Ammon's horn (tissue), 1 donor: ENCODE results near the gene CPED1.
A peak's percentile ranks its signal among the peaks of the same experiment; 100 is the strongest.
"Not testable (repeated sequence)": the region's sequence is repeated elsewhere in the genome, so short reads cannot be mapped to it uniquely, and the experiment has no call there.

Source experiments
- DNase-seq: peaks from one replicate; pipeline ENCODE4 v3.0.0-alpha.2; 2016; ENCODE audit warnings: low spot score

The CPED1 gene

GRCh38 chr7:120996988-120997345, 8.5 kb downstream of the CPED1 start:
- DNase-seq: no peak

- DNase-seq: peak; percentile 67
Observed at GRCh38 chr7:120997882-120998474, 9.5 kb downstream of the CPED1 start.

- DNase-seq: no peak
Observed at GRCh38 chr7:120998520-120998919, 10.0 kb downstream of the CPED1 start.

- DNase-seq: no peak
Observed at GRCh38 chr7:120998996-120999565, 10.6 kb downstream of the CPED1 start.

GRCh38 chr7:121000081-121000983, 11.8 kb downstream of the CPED1 start:
- no peak for DNase-seq

- no peak for DNase-seq
Observed at GRCh38 chr7:121001234-121001906, 12.9 kb downstream of the CPED1 start.

GRCh38 chr7:121002048-121002756, 13.7 kb downstream of the CPED1 start:
- no peak for DNase-seq

GRCh38 chr7:121002757-121003200, 14.3 kb downstream of the CPED1 start:
- no peak for DNase-seq

- DNase-seq: no peak
Observed at GRCh38 chr7:121003986-121004685, 15.6 kb downstream of the CPED1 start.

- DNase-seq: not testable (repeated sequence)
Observed at GRCh38 chr7:121005058-121005457, 16.5 kb downstream of the CPED1 start.

GRCh38 chr7:121005996-121006584, 17.6 kb downstream of the CPED1 start:
- no peak for DNase-seq

GRCh38 chr7:121006711-121007315, 18.3 kb downstream of the CPED1 start:
- DNase-seq: no peak

GRCh38 chr7:121008816-121009215, 20.3 kb downstream of the CPED1 start:
- DNase-seq: no peak

GRCh38 chr7:121011401-121011800, 22.9 kb downstream of the CPED1 start:
- no peak for DNase-seq

- DNase-seq: no peak
Observed at GRCh38 chr7:121012170-121012874, 23.8 kb downstream of the CPED1 start.

GRCh38 chr7:121012919-121013318, 24.4 kb downstream of the CPED1 start:
- DNase-seq: no peak

GRCh38 chr7:121015560-121015959, 27.0 kb downstream of the CPED1 start:
- no peak for DNase-seq

- no peak for DNase-seq
Observed at GRCh38 chr7:121016966-121017365, 28.5 kb downstream of the CPED1 start.

GRCh38 chr7:121017586-121017985, 29.1 kb downstream of the CPED1 start:
- DNase-seq: no peak

- no peak for DNase-seq
Observed at GRCh38 chr7:121019018-121019417, 30.5 kb downstream of the CPED1 start.
